Neuronal stem cell (in vitro differentiated cells): ENCODE data around the gene MYADML2.

ENCODE experiments used
- DNase-seq: peaks from one replicate; pipeline ENCODE4 v3.0.0-alpha.2; 2013; ENCODE audit warnings: low spot score
- H2AFZ ChIP-seq: one replicate; pipeline ENCODE4 v1.6.1; 2013; ENCODE audit warnings: mild to moderate bottlenecking, low read length, inconsistent platforms
- H2AK5ac ChIP-seq: 2 replicates; pipeline ENCODE4 v1.6.1; 2013; ENCODE audit warnings: low read depth, mild to moderate bottlenecking, inconsistent platforms, low read length, moderate library complexity, mixed read lengths
- H2BK120ac ChIP-seq: 2 replicates; pipeline ENCODE4 v1.6.1; 2013; ENCODE audit warnings: low read depth, mild to moderate bottlenecking, inconsistent platforms, low read length, moderate library complexity, mixed read lengths
- H2BK12ac ChIP-seq: one replicate; pipeline ENCODE4 v1.6.1; 2013; ENCODE audit warnings: low read length, inconsistent platforms
- H2BK15ac ChIP-seq: 2 replicates; pipeline ENCODE4 v1.6.1; 2013; ENCODE audit warnings: mild to moderate bottlenecking, low read length, inconsistent platforms, mixed read lengths
- H2BK5ac ChIP-seq: one replicate; pipeline ENCODE4 v1.6.1; 2013; ENCODE audit warnings: inconsistent platforms, mild to moderate bottlenecking, low read length, moderate library complexity
- H3K14ac ChIP-seq: one replicate; pipeline ENCODE4 v1.6.1; 2013; ENCODE audit warnings: low read length, inconsistent platforms
- H3K18ac ChIP-seq: 2 replicates; pipeline ENCODE4 v1.6.1; 2013; ENCODE audit warnings: low read length, inconsistent platforms
- H3K23ac ChIP-seq: 2 replicates; pipeline ENCODE4 v1.6.1; 2013; ENCODE audit warnings: low read depth, mild to moderate bottlenecking, mixed read lengths, low read length, inconsistent platforms; ENCODE audit not compliant: poor library complexity
- H3K27ac ChIP-seq: replicated peaks from 3 replicates; pipeline ENCODE4 v1.5.1; 2013; ENCODE audit warnings: low read length, inconsistent platforms
- H3K27me3 ChIP-seq, 3 experiments: 2 replicates each; pipeline ENCODE4 v1.6.1; 2013; ENCODE audit warnings: low read length in 3 of 3, mild to moderate bottlenecking in 2 of 3, inconsistent platforms in 1 of 3, low read depth in 1 of 3, mixed read lengths in 1 of 3, moderate library complexity in 1 of 3; ENCODE audit not compliant: control insufficient read depth in 3 of 3, insufficient read depth in 3 of 3
- H3K36me3 ChIP-seq, 2 donors: replicated peaks in 1 of 2; 2 replicates each; pipeline ENCODE4 v1.6.1; 2013; ENCODE audit warnings: low read length in 2 of 2; ENCODE audit not compliant: control insufficient read depth in 2 of 2, insufficient read depth in 2 of 2
- H3K4ac ChIP-seq: 2 replicates; pipeline ENCODE4 v1.6.1; 2013; ENCODE audit warnings: inconsistent platforms, mild to moderate bottlenecking, low read length, moderate library complexity
- H3K4me1 ChIP-seq, 2 donors: 1 replicate in 1 of 2; 2 replicates in 1 of 2; pipeline ENCODE4 v1.6.1; 2013; ENCODE audit warnings: low read length in 2 of 2, low read depth in 1 of 2; ENCODE audit not compliant: control insufficient read depth in 2 of 2, insufficient read depth in 1 of 2
- H3K4me2 ChIP-seq: one replicate; pipeline ENCODE4 v1.6.1; 2013; ENCODE audit warnings: mild to moderate bottlenecking, low read length, inconsistent platforms; ENCODE audit not compliant: insufficient read depth, poor library complexity, severe bottlenecking
- H3K4me3 ChIP-seq, 2 donors: 2 replicates each; pipeline ENCODE4 v1.5.1; 2013; ENCODE audit warnings: low read length in 2 of 2, mild to moderate bottlenecking in 2 of 2, inconsistent platforms in 1 of 2, moderate library complexity in 1 of 2
- H3K79me1 ChIP-seq: one replicate; pipeline ENCODE4 v1.6.1; 2013; ENCODE audit warnings: low read depth, mild to moderate bottlenecking, inconsistent platforms, low read length, moderate library complexity
- H3K9ac ChIP-seq: one replicate; pipeline ENCODE4 v1.6.1; 2013; ENCODE audit warnings: mild to moderate bottlenecking, low read depth, low read length, inconsistent platforms; ENCODE audit not compliant: poor library complexity
- H3K9me3 ChIP-seq, 2 donors: replicated peaks in 1 of 2; 2 replicates each; pipeline versions ENCODE3 to v1.6.1; 2013; ENCODE audit warnings: low read length in 2 of 2, mild to moderate bottlenecking in 2 of 2, inconsistent platforms in 1 of 2, low read depth in 1 of 2, mixed read lengths in 1 of 2, moderate library complexity in 1 of 2; ENCODE audit not compliant: control insufficient read depth in 2 of 2, insufficient read depth in 1 of 2
- H4K8ac ChIP-seq: one replicate; pipeline ENCODE4 v1.6.1; 2013; ENCODE audit warnings: low read depth, mild to moderate bottlenecking, inconsistent platforms, low read length, moderate library complexity
- H4K91ac ChIP-seq: one replicate; pipeline ENCODE4 v1.6.1; 2013; ENCODE audit warnings: low read length, low read depth, mild to moderate bottlenecking, inconsistent platforms; ENCODE audit not compliant: poor library complexity
- WGBS, 2 donors: extraction: QIAGEN DNeasy Blood & Tissue Kit; methylation state at CpG; one replicate each; pipeline ENCODE4 v1.1.7; 2013; ENCODE audit warnings: missing lambda C conversion rate in 2 of 2, mixed read lengths in 1 of 2; ENCODE audit not compliant: insufficient read length in 2 of 2, insufficient replicate concordance in 1 of 2; ENCODE audit errors: extremely low coverage in 2 of 2; 5-methylcytosine and 5-hydroxymethylcytosine counted together

The MYADML2 gene

GRCh38 chr17:81991684-81992305, 44.8 kb upstream of the MYADML2 start:
- Histone ChIP-seq H3K4me1 (peaks cover 25 to 29% of the 10 kb centered on the region in 2 donors), H2BK120ac (peak overlapping the region; percentile 92), H3K14ac (peak overlapping the region; percentile 84), H3K9me3 (peaks cover 3 to 8% of the 10 kb centered on the region in 2 donors), H2BK15ac (peak overlapping the region; percentile 79), H2BK12ac (peak overlapping the region; percentile 95), H3K9ac (peak overlapping the region; percentile 83), H4K8ac (no peak overlapping the region), H2AFZ (peak overlapping the region; percentile 90), H3K27ac (peak overlapping the region; percentile 78), H3K18ac (peak overlapping the region; percentile 97), H3K4me2 (no peak overlapping the region), H2BK5ac (peak overlapping the region; percentile 90), H3K4ac (peak overlapping the region; percentile 45), H3K23ac (peak overlapping the region; percentile 75), H2AK5ac (peak overlapping the region; percentile 97), H3K4me3 (peak overlapping the region in 1 of 2 donors; percentile 27), H3K27me3 (no peaks in the 10 kb centered on the region), H4K91ac (peak overlapping the region; percentile 92), H3K36me3 (peaks cover under 1 to 17% of the 10 kb centered on the region in 2 donors), H3K79me1 (peaks cover 15% of the 10 kb centered on the region)
- WGBS, 2 donors = no CpG with 5 or more reads among the region's 31 CpGs
- peak; percentile 12 for DNase-seq

GRCh38 chr17:81990836-81991683, 44.0 kb upstream of the MYADML2 start:
- H3K36me3 ChIP-seq = peaks cover 5 to 21% of the 10 kb centered on the region in 2 donors
- no peak for DNase-seq
- H4K8ac ChIP-seq = no peak overlapping the region
- H3K23ac ChIP-seq = peak overlapping the region; percentile 75
- no peak overlapping the region for H3K4me3 ChIP-seq
- peaks cover 3 to 8% of the 10 kb centered on the region in 2 donors for H3K9me3 ChIP-seq
- peaks cover 25 to 29% of the 10 kb centered on the region in 2 donors for H3K4me1 ChIP-seq
- peak overlapping the region; percentile 83 for H3K9ac ChIP-seq
- H3K27ac ChIP-seq = peak overlapping the region; percentile 78
- H2BK15ac ChIP-seq = peak overlapping the region; percentile 79
- H3K27me3 ChIP-seq = no peaks in the 10 kb centered on the region
- peak overlapping the region; percentile 90 for H2AFZ ChIP-seq
- peak overlapping the region; percentile 95 for H2AK5ac ChIP-seq
- H3K4me2 ChIP-seq = no peak overlapping the region
- peak overlapping the region; percentile 45 for H3K4ac ChIP-seq
- no CpG with 5 or more reads among the region's 25 CpGs for WGBS, 2 donors
- H3K18ac ChIP-seq = peak overlapping the region; percentile 97
- H3K79me1 ChIP-seq = peaks cover 15% of the 10 kb centered on the region
- peak overlapping the region; percentile 90 for H2BK5ac ChIP-seq
- H2BK120ac ChIP-seq = peak overlapping the region; percentile 35
- peak overlapping the region; percentile 95 for H2BK12ac ChIP-seq
- peak overlapping the region; percentile 84 for H3K14ac ChIP-seq
- peak overlapping the region; percentile 92 for H4K91ac ChIP-seq

GRCh38 chr17:81987161-81987770, 40.2 kb upstream of the MYADML2 start:
- Histone ChIP-seq H3K36me3 (peaks cover 12 to 41% of the 10 kb centered on the region in 2 donors), H4K8ac (no peak overlapping the region), H3K9me3 (peaks cover 3 to 8% of the 10 kb centered on the region in 2 donors), H2BK15ac (no peak overlapping the region), H3K23ac (no peak overlapping the region), H3K4me1 (peaks cover 11 to 12% of the 10 kb centered on the region in 2 donors), H3K9ac (no peak overlapping the region), H3K4me2 (no peak overlapping the region), H2AFZ (no peak overlapping the region), H2BK120ac (no peak overlapping the region), H2BK12ac (no peak overlapping the region), H3K27me3 (no peaks in the 10 kb centered on the region), H3K79me1 (peaks cover 8% of the 10 kb centered on the region), H2BK5ac (no peak overlapping the region), H3K27ac (no peak overlapping the region), H2AK5ac (no peak overlapping the region), H4K91ac (no peak overlapping the region), H3K18ac (no peak overlapping the region), H3K14ac (no peak overlapping the region), H3K4me3 (no peak overlapping the region), H3K4ac (no peak overlapping the region)
- DNase-seq = no peak
- no CpG with 5 or more reads among the region's 26 CpGs for WGBS, 2 donors
